ENCODE results near the gene SEC22A.
A peak's percentile ranks its signal among the peaks of the same experiment; 100 is the strongest.

The SEC22A gene

GRCh38 chr3:123201557-123202427, at the start of gene SEC22A:
SEC22A (plus strand) TSS chr3:123201943; CDS start chr3:123209218, 7,275 bp downstream.
- peak; percentile 83 to 87 for DNase-seq (ENCODE audit: low read depth in 2 of 2)

- DNase-seq (ENCODE audit: low read depth in 2 of 2) = no peak
Measured at GRCh38 chr3:123152687-123153086, 49.1 kb upstream of the SEC22A start.

- no peak for DNase-seq (ENCODE audit: low read depth in 2 of 2)
Measured at GRCh38 chr3:123153125-123154019, 48.4 kb upstream of the SEC22A start.

- DNase-seq (ENCODE audit: low read depth in 2 of 2) = no peak
Measured at GRCh38 chr3:123154020-123154985, 47.4 kb upstream of the SEC22A start.

GRCh38 chr3:123155471-123156011, 46.2 kb upstream of the SEC22A start:
- DNase-seq (ENCODE audit: low read depth in 2 of 2) = no peak

GRCh38 chr3:123156276-123156995, 45.3 kb upstream of the SEC22A start:
- DNase-seq (ENCODE audit: low read depth in 2 of 2) = no peak

- no peak for DNase-seq (ENCODE audit: low read depth in 2 of 2)
Measured at GRCh38 chr3:123157209-123157597, 44.5 kb upstream of the SEC22A start.

GRCh38 chr3:123157598-123158287, 44.0 kb upstream of the SEC22A start:
- no peak for DNase-seq (ENCODE audit: low read depth in 2 of 2)

- no peak for DNase-seq (ENCODE audit: low read depth in 2 of 2)
Measured at GRCh38 chr3:123158330-123158729, 43.4 kb upstream of the SEC22A start.

- no peak for DNase-seq (ENCODE audit: low read depth in 2 of 2)
Measured at GRCh38 chr3:123158899-123159390, 42.8 kb upstream of the SEC22A start.

GRCh38 chr3:123159926-123160635, 41.7 kb upstream of the SEC22A start:
- no peak for DNase-seq (ENCODE audit: low read depth in 2 of 2)

- no peak for DNase-seq (ENCODE audit: low read depth in 2 of 2)
Measured at GRCh38 chr3:123161167-123161566, 40.6 kb upstream of the SEC22A start.

- DNase-seq (ENCODE audit: low read depth in 2 of 2) = no peak
Measured at GRCh38 chr3:123163141-123163540, 38.6 kb upstream of the SEC22A start.

- no peak for DNase-seq (ENCODE audit: low read depth in 2 of 2)
Measured at GRCh38 chr3:123165163-123165562, 36.6 kb upstream of the SEC22A start.

GRCh38 chr3:123167686-123168085, 34.1 kb upstream of the SEC22A start:
- DNase-seq (ENCODE audit: low read depth in 2 of 2) = no peak

GRCh38 chr3:123168122-123168521, 33.6 kb upstream of the SEC22A start:
- DNase-seq (ENCODE audit: low read depth in 2 of 2) = no peak

GRCh38 chr3:123168605-123169004, 33.1 kb upstream of the SEC22A start:
- no peak for DNase-seq (ENCODE audit: low read depth in 2 of 2)

- no peak for DNase-seq (ENCODE audit: low read depth in 2 of 2)
Measured at GRCh38 chr3:123169492-123169929, 32.2 kb upstream of the SEC22A start.

- DNase-seq (ENCODE audit: low read depth in 2 of 2) = no peak
Measured at GRCh38 chr3:123169930-123170329, 31.8 kb upstream of the SEC22A start.
